Esophagus muscularis mucosa (tissue), 4 donors: ENCODE results near the gene SLC36A1. TPM values are rescaled to one million over a fixed set of nuclear protein-coding genes. Genes with fewer than 3 reads are reported as not detected.
"Not testable (repeated sequence)": the region's sequence is repeated elsewhere in the genome, so short reads cannot be mapped to it uniquely, and the experiment has no call there.

Experiments
- DNase-seq: peaks from one replicate; pipeline ENCODE4 v3.0.0-alpha.2; 2017; ENCODE audit errors: extremely low spot score
- H3K27ac ChIP-seq, 4 donors: fragments of 200-600 bp; sonication (generic); replicated peaks in 1 of 4; 1 replicate in 3 of 4; 2 replicates in 1 of 4; pipeline ENCODE4 v1.5.1; 2016 to 2019; ENCODE audit warnings: mild to moderate bottlenecking in 1 of 4
- H3K27me3 ChIP-seq, 4 donors: fragments of 200-600 bp; sonication (generic); one replicate each; pipeline versions ENCODE4 v1.5.1 to v1.6.0; 2016 to 2019
- H3K36me3 ChIP-seq, 4 donors: fragments of 200-600 bp; sonication (generic); one replicate each; pipeline ENCODE4 v1.5.1; 2016 to 2019
- H3K4me1 ChIP-seq, 4 donors: fragments of 200-600 bp; sonication (generic); one replicate each; pipeline ENCODE4 v1.5.1; 2016 to 2019
- H3K4me3 ChIP-seq, 4 donors: fragments of 200-600 bp; sonication (generic); 1 replicate in 2 of 4; 2 replicates in 2 of 4; pipeline ENCODE4 v1.5.1; 2016 to 2019; ENCODE audit warnings: mild to moderate bottlenecking in 4 of 4, moderate library complexity in 1 of 4
- H3K9me3 ChIP-seq, 4 donors: fragments of 200-600 bp; sonication (generic); 1 replicate in 3 of 4; 2 replicates in 1 of 4; pipeline ENCODE4 v1.5.1; 2016 to 2019
- CTCF ChIP-seq, 3 experiments: fragments of 200-600 bp in 2 of 3; fragments of 450-650 bp in 1 of 3; sonication (generic) in 2 of 3; IDR thresholded peaks; one replicate each; pipeline ENCODE4 v1.5.1; 2017 to 2019; ENCODE audit warnings: antibody characterized with exemption in 3 of 3, mild to moderate bottlenecking in 2 of 3, moderate library complexity in 1 of 3
- EP300 ChIP-seq: sonication (generic); formaldehyde crosslinking; IDR thresholded peaks from one replicate; pipeline ENCODE4 v1.6.1; 2017; ENCODE audit warnings: antibody characterized with exemption
- POLR2A ChIP-seq: fragments of 450-650 bp; IDR thresholded peaks from one replicate; pipeline ENCODE4 v1.6.1; 2017; ENCODE audit warnings: antibody characterized with exemption, moderate library complexity, mild to moderate bottlenecking, low read depth
- POLR2AphosphoS5 ChIP-seq, 2 donors: sonication (generic); formaldehyde crosslinking; IDR thresholded peaks; one replicate each; pipeline ENCODE4 v1.6.1; 2017; ENCODE audit warnings: antibody characterized with exemption in 2 of 2
- WGBS: methylation state at CpG from one replicate; pipeline ENCODE4 v1.1.5; 2018; 5-methylcytosine and 5-hydroxymethylcytosine counted together
- intact Hi-C: fragments of 100-400 bp; cut with DNase I; formaldehyde crosslinking; loops from one replicate; pipeline ENCODE4 v1.15.1; 2023
- total RNA-seq, 4 donors: library from RNA; depleted of rRNA; stranded (reverse); fragments of >200 nt; gene quantifications; one replicate each; pipeline versions ENCODE4 v1.1.0 to v1.2.1, GENCODE V29; 2016

SLC36A1 gene
- total RNA-seq, 4 donors from 2014 or later = 5.1 to 13.7 (median 8.8) TPM

GRCh38 chr5:151413800-151414199 is 33.6 kb upstream of the SLC36A1 start:
- intact Hi-C loops = no loop called here
- 50% methylated on average over 3 of the region's 3 CpGs for WGBS
- peaks cover 0 to 9% (median 3%) of the 10 kb centered on the region in 4 donors for H3K9me3 ChIP-seq
- H3K27ac ChIP-seq = no peak overlapping the region
- no peak overlapping the region for H3K4me3 ChIP-seq
- no peak for DNase-seq
- no peaks in the 10 kb centered on the region for H3K36me3 ChIP-seq
- TF ChIP-seq CTCF (IDR thresholded peaks at IDR 0.05) = no peak
- TF ChIP-seq POLR2A = no peak
- TF ChIP-seq POLR2AphosphoS5 (IDR thresholded peaks at IDR 0.05) = no peak
- TF ChIP-seq EP300 = no peak
- peaks cover 0 to 3% (median 0%) of the 10 kb centered on the region in 4 donors for H3K27me3 ChIP-seq
- no peaks in the 10 kb centered on the region for H3K4me1 ChIP-seq

GRCh38 chr5:151414536-151414935 is 32.9 kb upstream of the SLC36A1 start:
- 68% methylated on average over 3 of the region's 3 CpGs for WGBS
- H3K36me3 ChIP-seq = no peaks in the 10 kb centered on the region
- intact Hi-C loops = no loop called here
- peaks cover 0 to 9% (median 3%) of the 10 kb centered on the region in 4 donors for H3K9me3 ChIP-seq
- TF ChIP-seq EP300 (no peak), CTCF (IDR thresholded peaks at IDR 0.05) (no peak), POLR2AphosphoS5 (IDR thresholded peaks at IDR 0.05) (no peak), POLR2A (no peak)
- H3K4me1 ChIP-seq = no peaks in the 10 kb centered on the region
- H3K27me3 ChIP-seq = peaks cover 0 to 3% (median 0%) of the 10 kb centered on the region in 4 donors
- H3K27ac ChIP-seq = no peak overlapping the region
- DNase-seq = no peak
- no peak overlapping the region for H3K4me3 ChIP-seq

GRCh38 chr5:151417712-151418111 is 29.7 kb upstream of the SLC36A1 start:
- Histone ChIP-seq H3K36me3 (no peaks in the 10 kb centered on the region), H3K27ac (no peak overlapping the region), H3K4me3 (no peak overlapping the region), H3K27me3 (no peaks in the 10 kb centered on the region), H3K9me3 (peaks cover 0 to 9% (median 3%) of the 10 kb centered on the region in 4 donors), H3K4me1 (no peaks in the 10 kb centered on the region)
- no peak for TF ChIP-seq EP300
- TF ChIP-seq CTCF (IDR thresholded peaks at IDR 0.05) = no peak
- TF ChIP-seq POLR2A = no peak
- TF ChIP-seq POLR2AphosphoS5 (IDR thresholded peaks at IDR 0.05) = no peak
- intact Hi-C loops = no loop called here
- no peak for DNase-seq

GRCh38 chr5:151420127-151420526 is 27.3 kb upstream of the SLC36A1 start:
- intact Hi-C loops = no loop called here
- 89% methylated on average over 6 of the region's 6 CpGs for WGBS
- H3K27me3 ChIP-seq = no peaks in the 10 kb centered on the region
- peaks cover 0 to 9% (median 3%) of the 10 kb centered on the region in 4 donors for H3K9me3 ChIP-seq
- DNase-seq = no peak
- no peak overlapping the region for H3K27ac ChIP-seq
- H3K4me1 ChIP-seq = no peaks in the 10 kb centered on the region
- no peaks in the 10 kb centered on the region for H3K36me3 ChIP-seq
- H3K4me3 ChIP-seq = no peak overlapping the region
- TF ChIP-seq CTCF (IDR thresholded peaks at IDR 0.05) = no peak
- no peak for TF ChIP-seq EP300
- TF ChIP-seq POLR2AphosphoS5 (IDR thresholded peaks at IDR 0.05) = no peak
- TF ChIP-seq POLR2A = no peak

GRCh38 chr5:151424892-151425523 is 22.4 kb upstream of the SLC36A1 start:
- intact Hi-C loops = no loop called here
- DNase-seq = peak; percentile 74
- TF ChIP-seq CTCF (IDR thresholded peaks at IDR 0.05) (no peak), EP300 (no peak)
- H3K36me3 ChIP-seq = no peaks in the 10 kb centered on the region
- no peaks in the 10 kb centered on the region for H3K27me3 ChIP-seq
- H3K9me3 ChIP-seq = no peaks in the 10 kb centered on the region
- no peaks in the 10 kb centered on the region for H3K4me1 ChIP-seq
- no peak overlapping the region for H3K27ac ChIP-seq
- no peak overlapping the region for H3K4me3 ChIP-seq
- no CpG with 5 or more reads among the region's 8 CpGs for WGBS

- H3K4me1 ChIP-seq, H3K4me3 ChIP-seq, H3K27ac ChIP-seq, H3K9me3 ChIP-seq, DNase-seq, H3K27me3 ChIP-seq, H3K36me3 ChIP-seq, intact Hi-C loops: not testable (repeated sequence)
- WGBS = 61% methylated on average over 6 of the region's 6 CpGs
These were observed 21.1 kb upstream of the SLC36A1 start for GRCh38 chr5:151426347-151426746.
